Mesendoderm (in vitro differentiated cells): Measurements from ENCODE around the gene SLC29A1.
A peak's percentile ranks its signal among the peaks of the same experiment; 100 is the strongest.

Experiments used
- DNase-seq: peaks from one replicate; pipeline ENCODE4 v3.0.0; 2013
- H2AK5ac ChIP-seq: 2 replicates; pipeline ENCODE4 v1.6.1; 2013; ENCODE audit warnings: low read length, inconsistent platforms
- H2BK120ac ChIP-seq: 2 replicates; pipeline ENCODE4 v1.6.1; 2013; ENCODE audit warnings: low read depth, mild to moderate bottlenecking, low read length, moderate library complexity, mixed read lengths
- H2BK15ac ChIP-seq: replicated peaks from 2 replicates; pipeline ENCODE4 v1.6.1; 2013; ENCODE audit warnings: low read depth, mild to moderate bottlenecking, moderate library complexity
- H2BK5ac ChIP-seq: 2 replicates; pipeline ENCODE4 v1.6.1; 2013; ENCODE audit warnings: low read length, inconsistent platforms
- H3K18ac ChIP-seq: 2 replicates; pipeline ENCODE4 v1.6.1; 2013; ENCODE audit warnings: mild to moderate bottlenecking, low read length, mixed read lengths
- H3K23ac ChIP-seq: one replicate; pipeline ENCODE4 v1.6.1; 2013; ENCODE audit warnings: low read length
- H3K27ac ChIP-seq: 2 replicates; pipeline ENCODE4 v1.5.1; 2013; ENCODE audit warnings: low read depth, mild to moderate bottlenecking, inconsistent platforms, low read length, moderate library complexity
- H3K27me3 ChIP-seq: 2 replicates; pipeline ENCODE4 v1.6.1; 2013; ENCODE audit warnings: low read length, control low read depth, mild to moderate bottlenecking, inconsistent platforms; ENCODE audit not compliant: insufficient read depth, poor library complexity
- H3K36me3 ChIP-seq: 2 replicates; pipeline ENCODE4 v1.6.1; 2013; ENCODE audit warnings: low read length, inconsistent platforms; ENCODE audit not compliant: control insufficient read depth, insufficient read depth
- H3K4ac ChIP-seq: one replicate; pipeline ENCODE4 v1.6.1; 2013; ENCODE audit warnings: low read depth, mild to moderate bottlenecking, low read length, moderate library complexity
- H3K4me1 ChIP-seq: 2 replicates; pipeline ENCODE4 v1.6.1; 2013; ENCODE audit warnings: low read depth, low read length, inconsistent platforms; ENCODE audit not compliant: control insufficient read depth
- H3K4me2 ChIP-seq: 2 replicates; pipeline ENCODE4 v1.6.1; 2013; ENCODE audit warnings: low read length
- H3K4me3 ChIP-seq: 2 replicates; pipeline ENCODE4 v1.5.1; 2013; ENCODE audit warnings: mild to moderate bottlenecking, low read length
- H3K56ac ChIP-seq: one replicate; pipeline ENCODE4 v1.6.1; 2013; ENCODE audit warnings: low read length
- H3K79me1 ChIP-seq: 2 replicates; pipeline ENCODE4 v1.6.1; 2013; ENCODE audit warnings: low read length, inconsistent platforms
- H3K79me2 ChIP-seq: 2 replicates; pipeline ENCODE4 v1.6.1; 2013; ENCODE audit warnings: mild to moderate bottlenecking, low read length; ENCODE audit not compliant: control insufficient read depth, insufficient read depth
- H3K9ac ChIP-seq: 2 replicates; pipeline ENCODE4 v1.6.1; 2013; ENCODE audit warnings: low read length, inconsistent platforms
- H4K5ac ChIP-seq: one replicate; pipeline ENCODE4 v1.6.1; 2013; ENCODE audit warnings: low read length
- H4K8ac ChIP-seq: one replicate; pipeline ENCODE4 v1.6.1; 2013; ENCODE audit warnings: low read depth, mild to moderate bottlenecking, control low read depth, low read length, moderate library complexity
- WGBS: extraction: QIAGEN DNeasy Blood & Tissue Kit; methylation state at CpG from one replicate; pipeline ENCODE4 v1.1.7; 2013; ENCODE audit warnings: low lambda C conversion rate, missing lambda C conversion rate; ENCODE audit not compliant: insufficient coverage; ENCODE audit errors: extremely low coverage; 5-methylcytosine and 5-hydroxymethylcytosine counted together

SLC29A1 gene

DNA sequence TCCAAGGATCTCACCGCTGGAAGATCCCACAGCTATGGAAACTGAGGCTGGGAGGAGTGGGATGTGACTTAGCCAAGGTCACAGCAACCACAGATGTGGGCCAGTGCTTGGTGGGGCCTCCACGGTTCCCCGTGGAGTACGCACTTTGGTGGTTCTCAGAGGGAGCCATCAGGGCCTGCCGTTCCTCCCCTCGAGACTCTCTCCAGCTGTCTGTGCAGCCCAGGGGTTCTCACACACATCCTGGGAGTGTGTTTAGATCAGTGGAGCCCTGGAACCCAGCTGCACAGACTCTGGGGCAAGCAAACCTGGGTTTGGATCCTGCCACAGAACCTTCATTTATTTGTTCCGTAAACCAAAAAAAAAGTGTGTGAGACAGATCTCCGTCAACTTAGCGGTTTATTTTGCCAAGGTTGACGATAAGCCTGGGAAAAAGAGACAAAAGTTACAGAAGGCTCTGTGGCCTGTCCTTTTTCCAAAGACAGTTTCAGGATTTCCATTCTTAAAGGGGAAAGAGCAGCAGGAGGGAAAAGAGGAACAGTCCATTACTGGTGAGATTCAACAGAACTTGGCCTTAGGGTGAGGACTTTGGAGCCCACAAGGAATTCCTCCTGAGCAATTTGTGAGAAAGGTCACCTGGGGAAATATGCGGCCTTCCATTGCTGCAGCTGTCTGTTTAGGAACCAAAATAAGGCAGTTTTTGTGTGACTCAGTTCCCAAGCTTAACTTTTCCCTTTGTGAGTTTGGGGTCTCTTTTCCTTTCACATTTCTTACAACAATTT lies 20.2 kb upstream of the SLC29A1 start:
- Histone ChIP-seq H3K23ac (peak overlapping the region; percentile 83), H3K9ac (peak overlapping the region; percentile 2), H3K27me3 (no peaks in the 10 kb centered on the region), H3K18ac (peak overlapping the region; percentile 89), H3K79me1 (no peaks in the 10 kb centered on the region), H2BK15ac (no peak overlapping the region), H2BK120ac (no peak overlapping the region), H3K4me1 (peaks cover 25% of the 10 kb centered on the region), H3K4ac (peak overlapping the region; percentile 83), H3K27ac (peak overlapping the region; percentile 58), H3K4me3 (no peak overlapping the region), H2BK5ac (peak overlapping the region; percentile 96), H4K5ac (no peak overlapping the region), H2AK5ac (peak overlapping the region; percentile 88), H4K8ac (no peak overlapping the region), H3K79me2 (no peaks in the 10 kb centered on the region), H3K36me3 (no peaks in the 10 kb centered on the region), H3K56ac (peak overlapping the region; percentile 86), H3K4me2 (no peak overlapping the region)
- DNase-seq, result peak; percentile 64
- WGBS, result no CpG with 5 or more reads among the region's 11 CpGs

DNA sequence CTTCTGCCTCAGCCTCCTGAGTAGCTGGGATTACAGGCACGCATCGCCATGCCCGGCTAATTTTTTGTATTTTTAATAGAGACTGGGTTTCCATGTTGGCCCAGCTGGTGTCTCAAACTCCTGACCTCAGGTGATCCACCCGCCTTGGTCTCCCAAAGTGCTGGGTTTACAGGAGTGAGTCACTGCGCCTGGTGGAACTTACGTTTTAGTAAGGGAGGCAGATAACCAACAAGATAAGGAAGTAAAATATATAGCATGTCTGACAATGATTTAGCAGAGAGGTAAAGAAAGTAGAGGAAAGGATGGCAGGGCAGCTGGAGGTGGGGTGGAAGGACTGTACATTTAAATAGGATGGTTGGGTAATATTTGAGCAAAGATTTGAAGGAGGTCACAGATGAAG lies 19.4 kb upstream of the SLC29A1 start:
- H2BK5ac ChIP-seq, result no peak overlapping the region
- H4K8ac ChIP-seq, result no peak overlapping the region
- H3K79me2 ChIP-seq, result no peaks in the 10 kb centered on the region
- H3K9ac ChIP-seq, result no peak overlapping the region
- WGBS, result no CpG with 5 or more reads among the region's 6 CpGs
- no peak overlapping the region for H3K23ac ChIP-seq
- H3K79me1 ChIP-seq, result no peaks in the 10 kb centered on the region
- no peak overlapping the region for H4K5ac ChIP-seq
- DNase-seq, result no peak
- H2BK120ac ChIP-seq, result no peak overlapping the region
- H3K27me3 ChIP-seq, result no peaks in the 10 kb centered on the region
- no peak overlapping the region for H3K27ac ChIP-seq
- no peak overlapping the region for H3K18ac ChIP-seq
- no peaks in the 10 kb centered on the region for H3K36me3 ChIP-seq
- peak overlapping the region; percentile 49 for H3K56ac ChIP-seq
- H2AK5ac ChIP-seq, result no peak overlapping the region
- H3K4me1 ChIP-seq, result peaks cover 25% of the 10 kb centered on the region
- no peak overlapping the region for H3K4me3 ChIP-seq
- no peak overlapping the region for H3K4ac ChIP-seq
- H2BK15ac ChIP-seq, result no peak overlapping the region
- H3K4me2 ChIP-seq, result no peak overlapping the region

DNA sequence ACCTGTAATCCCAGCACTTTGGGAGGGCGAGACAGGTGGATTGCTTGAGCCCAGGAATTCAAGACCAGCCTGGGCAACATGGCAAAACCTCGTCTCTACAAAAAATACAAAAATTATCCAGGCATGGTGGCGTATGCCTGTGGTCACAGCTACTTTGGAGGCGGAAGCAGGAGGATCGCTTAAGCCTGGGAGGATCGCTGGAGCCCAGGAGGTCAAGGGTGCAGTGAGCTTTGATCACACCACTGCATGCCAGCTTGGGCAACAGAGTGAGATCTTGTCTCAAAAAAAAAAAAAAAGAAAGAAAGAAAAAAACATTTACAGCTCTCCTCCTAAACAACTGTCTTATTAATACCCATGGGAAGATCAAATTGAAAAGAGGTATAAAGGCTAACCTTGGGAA lies 15.4 kb upstream of the SLC29A1 start:
- no peak overlapping the region for H4K8ac ChIP-seq
- H3K23ac ChIP-seq, result no peak overlapping the region
- no peak overlapping the region for H3K4me3 ChIP-seq
- H2BK120ac ChIP-seq, result no peak overlapping the region
- H2AK5ac ChIP-seq, result no peak overlapping the region
- no peak for DNase-seq
- no peak overlapping the region for H3K9ac ChIP-seq
- peaks cover 7% of the 10 kb centered on the region for H3K4me1 ChIP-seq
- H3K79me2 ChIP-seq, result no peaks in the 10 kb centered on the region
- WGBS, result no CpG with 5 or more reads among the region's 6 CpGs
- no peaks in the 10 kb centered on the region for H3K27me3 ChIP-seq
- no peaks in the 10 kb centered on the region for H3K36me3 ChIP-seq
- H3K79me1 ChIP-seq, result no peaks in the 10 kb centered on the region
- no peak overlapping the region for H3K56ac ChIP-seq
- no peak overlapping the region for H3K4me2 ChIP-seq
- H3K27ac ChIP-seq, result no peak overlapping the region
- no peak overlapping the region for H2BK15ac ChIP-seq
- H2BK5ac ChIP-seq, result no peak overlapping the region
- H4K5ac ChIP-seq, result no peak overlapping the region
- no peak overlapping the region for H3K18ac ChIP-seq
- no peak overlapping the region for H3K4ac ChIP-seq

DNA sequence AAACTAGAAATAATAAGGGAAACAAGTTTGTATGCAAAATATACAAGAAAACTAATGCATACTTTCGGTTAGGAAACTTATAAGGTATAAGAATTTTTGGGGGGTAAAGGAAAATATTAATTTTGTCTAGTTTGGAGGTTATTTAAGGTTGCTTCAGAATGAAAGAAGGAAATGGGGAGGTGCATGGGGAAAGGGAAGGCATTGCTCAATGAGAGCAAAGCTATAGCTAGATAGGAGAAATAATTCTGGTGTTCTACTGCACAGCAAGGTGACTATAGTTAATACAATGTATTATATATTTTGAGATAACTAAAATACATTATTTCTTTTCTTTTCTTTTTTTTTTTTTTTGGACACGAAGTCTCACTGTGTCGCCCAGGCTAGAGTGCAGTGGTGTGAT lies 12.1 kb upstream of the SLC29A1 start:
- H4K5ac ChIP-seq, result no peak overlapping the region
- H2BK15ac ChIP-seq, result no peak overlapping the region
- no peaks in the 10 kb centered on the region for H3K79me2 ChIP-seq
- peaks cover 3% of the 10 kb centered on the region for H3K4me1 ChIP-seq
- no peak overlapping the region for H3K56ac ChIP-seq
- H3K79me1 ChIP-seq, result no peaks in the 10 kb centered on the region
- no peak overlapping the region for H2BK120ac ChIP-seq
- H3K4me3 ChIP-seq, result no peak overlapping the region
- no peak overlapping the region for H3K23ac ChIP-seq
- no peak overlapping the region for H3K27ac ChIP-seq
- H3K18ac ChIP-seq, result no peak overlapping the region
- WGBS, result 100% methylated on average over 1 of the region's 3 CpGs
- H2BK5ac ChIP-seq, result no peak overlapping the region
- H3K27me3 ChIP-seq, result no peaks in the 10 kb centered on the region
- H3K36me3 ChIP-seq, result no peaks in the 10 kb centered on the region
- no peak overlapping the region for H2AK5ac ChIP-seq
- H4K8ac ChIP-seq, result no peak overlapping the region
- no peak overlapping the region for H3K4me2 ChIP-seq
- no peak overlapping the region for H3K4ac ChIP-seq
- no peak for DNase-seq
- no peak overlapping the region for H3K9ac ChIP-seq

DNA sequence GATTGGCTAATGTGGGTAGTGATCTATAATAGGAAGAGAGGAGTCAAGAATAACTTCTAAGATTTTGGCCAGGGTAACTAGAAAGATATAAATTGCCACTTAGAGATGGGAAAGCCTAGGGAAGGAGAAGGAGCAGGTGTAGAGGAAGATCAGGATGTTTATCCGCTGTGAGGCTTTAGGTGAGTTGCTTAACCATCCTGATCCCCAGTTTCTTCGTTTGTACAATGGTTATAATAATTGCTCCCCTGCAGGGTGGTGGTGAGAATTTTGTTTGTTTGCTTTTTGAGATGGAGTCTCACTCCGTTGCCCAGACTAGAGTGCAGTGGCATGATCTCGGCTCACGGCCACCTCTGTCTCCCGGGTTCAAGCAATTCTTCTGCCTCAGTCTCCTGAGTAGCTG lies 9.1 kb upstream of the SLC29A1 start:
- no peak overlapping the region for H3K9ac ChIP-seq
- no peak overlapping the region for H2AK5ac ChIP-seq
- no peaks in the 10 kb centered on the region for H3K27me3 ChIP-seq
- H2BK15ac ChIP-seq, result no peak overlapping the region
- no peaks in the 10 kb centered on the region for H3K79me1 ChIP-seq
- no peak overlapping the region for H3K18ac ChIP-seq
- no peaks in the 10 kb centered on the region for H3K36me3 ChIP-seq
- H3K4me3 ChIP-seq, result no peak overlapping the region
- H2BK120ac ChIP-seq, result no peak overlapping the region
- no peak overlapping the region for H3K27ac ChIP-seq
- H3K4ac ChIP-seq, result no peak overlapping the region
- H2BK5ac ChIP-seq, result no peak overlapping the region
- no CpG with 5 or more reads among the region's 6 CpGs for WGBS
- H3K4me2 ChIP-seq, result no peak overlapping the region
- no peak for DNase-seq
- no peak overlapping the region for H4K5ac ChIP-seq
- H3K56ac ChIP-seq, result no peak overlapping the region
- peaks cover 13% of the 10 kb centered on the region for H3K4me1 ChIP-seq
- H3K79me2 ChIP-seq, result no peaks in the 10 kb centered on the region
- no peak overlapping the region for H4K8ac ChIP-seq
- H3K23ac ChIP-seq, result no peak overlapping the region
